ENCODE results near the gene RBM33.

The RBM33 gene

DNA sequence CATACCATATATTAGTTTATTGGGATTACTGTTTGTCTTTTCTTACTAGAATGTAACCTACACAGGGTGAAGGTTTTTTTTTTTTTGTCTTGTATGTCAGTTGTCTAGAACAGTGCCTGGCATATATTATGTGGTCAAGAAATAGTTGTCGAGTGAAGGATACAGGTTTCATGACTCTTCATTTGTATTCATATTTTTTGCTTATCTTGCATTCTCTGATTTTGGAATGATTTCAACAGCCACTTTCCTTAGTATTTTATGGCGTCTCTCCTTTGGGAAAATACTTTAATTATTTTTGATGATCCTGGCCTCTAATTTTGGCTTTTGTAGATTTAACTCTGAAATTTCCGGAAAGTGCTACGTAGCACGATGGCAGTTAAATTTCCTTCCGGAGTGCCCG is 12.4 kb downstream of the RBM33 start:
- no peak overlapping the region for H3K27ac ChIP-seq
- no peak for DNase-seq (ENCODE audit: low read depth, low spot score)

DNA sequence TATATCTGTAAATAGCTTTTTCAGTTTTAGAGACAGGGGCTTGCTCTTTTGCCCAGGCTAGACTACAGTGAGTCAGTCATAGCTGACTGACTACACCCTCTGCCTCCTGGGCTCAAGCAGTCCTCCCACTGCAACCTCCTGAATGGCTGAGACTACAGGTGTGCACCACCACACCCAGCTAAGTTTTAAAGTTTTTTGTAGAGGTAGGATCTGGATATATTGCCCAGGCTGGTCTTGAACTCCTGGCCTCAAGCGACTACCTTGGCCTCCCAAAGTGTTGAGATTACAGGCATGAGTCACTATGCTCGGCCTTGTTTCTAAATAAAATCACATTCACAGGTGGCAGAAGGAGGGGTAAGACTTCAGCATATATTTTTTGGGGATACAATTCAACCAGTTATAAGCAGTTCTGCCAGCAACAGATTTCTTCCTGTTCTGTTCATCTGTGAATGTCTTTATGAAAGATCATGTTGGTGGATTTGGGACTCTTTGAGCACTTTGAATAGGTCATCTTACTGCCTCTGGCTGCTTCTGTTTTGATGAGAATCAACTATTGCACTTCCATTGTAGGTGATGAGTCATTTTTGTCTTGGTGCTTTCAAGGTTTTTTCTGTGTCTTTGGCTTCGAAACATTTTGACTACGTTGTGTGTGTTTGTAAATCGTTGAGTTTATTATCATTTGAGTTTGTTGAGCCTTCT is 15.7 kb downstream of the RBM33 start:
- DNase-seq (ENCODE audit: low read depth, low spot score): no peak

DNA sequence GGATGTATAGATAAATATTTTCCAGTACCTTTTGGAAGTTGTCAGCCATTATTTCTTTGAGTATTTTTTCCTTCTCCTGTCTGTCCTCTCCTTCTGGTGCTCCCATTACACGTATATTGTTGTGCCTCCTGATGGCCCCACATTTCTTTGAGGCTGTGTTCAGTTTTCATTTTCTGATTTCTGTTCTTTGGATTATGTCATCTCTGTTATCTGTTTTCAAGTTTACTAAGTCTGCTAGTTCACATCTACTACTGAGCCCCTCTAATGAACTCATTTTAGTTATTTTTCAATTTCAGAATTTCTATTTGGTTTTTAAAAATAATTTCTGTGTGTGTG is 16.3 kb downstream of the RBM33 start:
- H3K27ac ChIP-seq: no peak overlapping the region

More for the DNA sequence above, 15.7 kb downstream of the RBM33 start:
- peak overlapping the region; percentile 16 for H3K27ac ChIP-seq

DNA sequence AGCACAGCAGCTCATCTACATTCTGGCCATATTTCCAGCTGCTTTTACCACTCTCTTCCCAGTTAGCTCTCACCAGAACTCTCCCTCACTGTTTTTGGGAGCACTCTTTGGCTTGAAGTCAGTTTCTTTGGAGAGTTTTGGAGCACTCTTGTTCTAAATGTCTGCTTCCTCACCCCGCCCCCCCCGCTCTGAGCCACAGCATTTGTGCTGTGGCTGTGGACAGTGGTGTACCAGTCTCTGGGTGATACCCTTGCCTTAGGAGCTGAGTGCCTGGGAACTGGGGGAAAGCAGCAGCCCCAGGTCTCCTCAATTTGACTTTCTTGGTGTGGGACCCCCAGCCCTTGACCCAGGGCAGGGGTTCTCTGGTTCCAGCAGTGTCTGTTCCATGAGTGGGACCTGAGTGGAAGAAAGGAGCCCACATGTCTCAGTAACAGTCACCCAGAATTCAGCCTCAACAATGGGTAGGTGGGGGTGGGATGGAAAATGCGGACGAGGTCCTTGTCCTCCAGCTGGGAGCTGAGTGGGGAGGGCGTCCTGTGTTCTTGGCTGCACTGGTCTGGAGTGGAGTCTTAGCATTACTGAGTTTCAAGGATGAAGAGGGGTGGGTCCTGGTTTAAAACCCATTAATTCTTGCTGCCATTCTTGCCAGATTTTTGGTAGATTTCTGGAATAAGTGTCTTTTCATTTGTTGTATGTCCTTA is 18.0 kb downstream of the RBM33 start:
- no peak overlapping the region for H3K27ac ChIP-seq
- no peak for DNase-seq (ENCODE audit: low read depth, low spot score)

More for the DNA sequence above, 16.3 kb downstream of the RBM33 start:
- no peak for DNase-seq (ENCODE audit: low read depth, low spot score)

DNA sequence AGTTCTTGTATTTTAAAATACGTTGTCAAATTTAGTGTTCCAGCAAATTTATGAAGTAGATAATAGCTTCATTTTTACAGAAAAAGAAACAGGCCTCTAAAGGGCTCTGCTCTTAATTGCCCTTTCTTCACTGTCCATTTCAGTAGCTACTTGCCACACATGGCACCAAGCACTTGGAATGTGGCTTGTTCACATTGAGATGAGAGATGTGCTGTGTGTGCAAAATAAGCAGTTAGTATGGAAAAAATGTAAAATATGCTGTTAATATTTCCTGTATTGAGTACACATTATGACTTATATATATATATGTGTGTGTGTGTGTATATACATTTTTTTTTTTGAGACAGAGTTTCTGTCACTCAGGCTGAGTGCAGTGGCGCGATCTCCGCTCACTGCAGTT is 19.5 kb downstream of the RBM33 start:
- no peak for DNase-seq (ENCODE audit: low read depth, low spot score)
- H3K27ac ChIP-seq: no peak overlapping the region

DNA sequence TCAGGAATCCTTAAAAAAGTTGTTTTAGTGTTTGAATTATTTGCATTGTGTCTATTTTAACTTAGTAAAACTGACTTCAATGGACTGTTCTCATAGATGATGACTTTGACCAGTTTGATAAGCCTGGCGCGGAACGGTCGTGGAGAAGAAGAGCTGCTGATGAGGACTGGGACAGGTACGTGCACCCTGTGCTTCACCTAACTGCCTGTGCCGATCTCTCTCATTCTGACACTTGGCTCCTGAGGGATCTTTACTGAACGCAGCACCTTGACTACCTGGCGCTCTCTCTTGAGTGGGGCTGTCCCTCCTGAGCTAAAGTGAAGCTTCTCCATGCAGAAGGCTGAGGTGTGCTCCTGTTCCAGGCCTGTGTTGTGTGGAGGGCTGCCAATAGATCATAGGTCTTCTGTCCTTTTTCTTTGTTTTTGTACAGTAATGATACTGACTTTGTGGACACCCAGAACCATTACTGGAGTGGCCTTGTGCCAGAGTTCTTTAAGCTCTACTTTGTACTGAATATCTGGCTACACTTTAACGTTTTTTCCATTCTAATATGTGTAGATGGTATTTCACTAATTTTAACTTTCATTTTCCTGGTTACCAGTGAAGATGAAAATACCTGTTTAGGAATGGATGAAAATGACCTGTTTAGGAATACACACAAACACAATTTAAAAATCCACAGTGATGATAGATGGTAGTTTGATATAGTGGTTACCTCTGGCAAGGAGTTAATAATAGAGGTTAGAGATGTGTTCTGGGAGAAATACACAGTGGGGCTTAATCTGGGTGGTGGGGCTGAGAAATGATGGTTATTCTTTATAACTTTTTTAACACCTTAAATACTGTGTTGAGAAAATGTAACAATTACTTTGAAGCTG is 20.9 kb downstream of the RBM33 start:
- H3K27ac ChIP-seq: peak overlapping the region; percentile 69
- DNase-seq (ENCODE audit: low read depth, low spot score): no peak

DNA sequence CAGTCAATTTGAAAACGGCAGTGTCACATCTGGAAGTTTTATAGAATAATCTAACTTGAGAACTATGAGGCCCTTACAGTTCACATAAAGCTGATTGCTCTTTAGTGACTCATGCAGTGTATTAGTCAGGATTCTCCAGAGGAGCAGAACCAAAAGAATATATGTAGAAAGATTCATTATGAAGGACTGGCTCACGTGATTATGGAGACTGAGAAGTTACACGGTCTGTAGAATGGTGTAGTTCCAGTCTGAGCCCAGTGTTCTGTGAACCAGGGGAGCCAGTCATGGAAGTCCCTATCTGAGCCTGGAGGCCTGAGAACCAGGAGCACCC is 21.5 kb downstream of the RBM33 start:
- peak overlapping the region; percentile 69 for H3K27ac ChIP-seq

DNA sequence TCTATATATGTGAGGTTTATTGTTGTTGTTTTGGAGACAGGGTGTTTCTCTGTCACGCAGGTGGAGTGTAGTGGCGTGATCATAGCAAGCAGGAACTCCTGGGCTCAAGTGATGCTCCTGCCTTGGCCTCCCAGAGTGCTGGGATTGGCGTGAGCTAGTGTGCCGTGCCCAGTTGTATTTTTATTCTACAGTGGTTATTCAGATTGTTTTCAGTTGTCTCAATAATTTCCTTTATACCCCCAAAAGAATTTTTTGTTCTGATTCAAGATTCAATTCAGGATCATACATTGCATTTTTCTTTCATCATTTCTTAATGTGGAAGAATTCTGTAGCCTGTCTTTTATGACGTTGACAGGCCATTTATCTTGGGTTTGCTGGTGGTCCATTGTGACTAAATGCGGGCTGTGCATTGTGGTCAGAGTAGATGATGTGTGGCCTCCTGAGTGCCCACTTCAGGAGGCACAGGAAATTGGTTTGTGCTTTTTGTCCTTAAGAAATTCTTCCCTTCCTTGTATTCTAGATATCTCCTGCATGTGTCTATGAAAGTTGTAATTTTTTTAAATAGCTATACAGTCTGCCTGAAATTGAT is 22.9 kb downstream of the RBM33 start:
- DNase-seq (ENCODE audit: low read depth, low spot score): no peak
- no peak overlapping the region for H3K27ac ChIP-seq

More for the DNA sequence above, 21.5 kb downstream of the RBM33 start:
- DNase-seq (ENCODE audit: low read depth, low spot score): peak; percentile 39

DNA sequence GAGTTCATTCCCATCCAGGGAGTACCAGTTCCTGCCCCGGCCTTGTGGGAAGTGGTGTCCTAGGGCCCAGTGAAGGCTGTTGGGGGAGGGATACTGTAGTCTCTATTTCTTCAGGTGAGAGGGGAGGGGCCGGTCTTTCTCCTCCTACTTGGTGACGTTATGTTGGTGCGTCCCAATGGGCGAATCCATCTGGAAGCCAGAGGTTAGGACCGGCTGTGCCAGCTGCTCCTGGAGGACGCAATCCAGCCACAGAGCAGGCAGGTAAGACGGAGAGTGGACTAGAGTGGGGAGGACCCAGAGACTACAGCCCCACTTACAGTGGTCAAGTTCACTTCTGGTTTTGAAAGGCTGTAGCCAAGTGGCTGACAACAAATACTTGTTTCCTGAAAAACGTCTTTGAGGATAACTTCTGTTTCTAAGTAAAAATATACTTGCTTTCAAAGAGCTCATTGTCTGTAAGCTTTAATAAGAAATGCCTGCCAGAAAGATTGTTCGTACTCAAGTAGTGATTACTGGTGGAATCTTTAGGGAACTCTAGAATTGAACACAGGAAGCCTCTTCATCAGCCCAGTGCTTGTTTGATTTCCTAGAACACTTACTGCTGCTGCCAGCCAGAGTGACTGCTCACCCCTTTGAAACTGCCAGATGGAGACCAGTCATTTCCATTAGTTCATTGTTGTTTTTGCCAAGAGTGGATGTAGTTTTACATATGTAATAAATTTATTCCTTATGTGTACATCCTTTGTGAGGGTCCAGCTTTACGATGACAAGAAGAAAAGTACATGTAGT is 25.4 kb downstream of the RBM33 start:
- no peak for DNase-seq (ENCODE audit: low read depth, low spot score)

DNA sequence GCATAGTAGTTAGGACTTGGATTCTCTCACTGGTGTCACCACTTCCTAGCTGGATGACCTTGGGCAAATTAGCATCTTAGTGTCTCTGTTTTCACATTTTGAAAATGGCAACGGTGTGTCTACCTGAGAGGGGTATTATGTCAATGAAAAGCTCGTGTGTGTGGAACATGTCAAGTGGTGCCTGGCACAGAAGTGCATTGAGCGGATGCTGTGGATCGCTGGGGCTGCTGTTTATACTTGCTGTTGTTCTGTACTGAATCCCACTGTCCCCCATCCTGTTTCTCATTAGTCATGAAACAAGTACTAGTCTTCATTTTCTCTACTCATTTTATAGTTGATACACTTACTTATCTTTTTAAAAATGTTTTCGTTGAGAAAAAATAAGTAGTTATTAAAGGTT is 26.1 kb downstream of the RBM33 start:
- peak overlapping the region; percentile 38 for H3K27ac ChIP-seq
- no peak for DNase-seq (ENCODE audit: low read depth, low spot score)

More for the DNA sequence above, 25.4 kb downstream of the RBM33 start:
- H3K27ac ChIP-seq: peak overlapping the region; percentile 38

DNA sequence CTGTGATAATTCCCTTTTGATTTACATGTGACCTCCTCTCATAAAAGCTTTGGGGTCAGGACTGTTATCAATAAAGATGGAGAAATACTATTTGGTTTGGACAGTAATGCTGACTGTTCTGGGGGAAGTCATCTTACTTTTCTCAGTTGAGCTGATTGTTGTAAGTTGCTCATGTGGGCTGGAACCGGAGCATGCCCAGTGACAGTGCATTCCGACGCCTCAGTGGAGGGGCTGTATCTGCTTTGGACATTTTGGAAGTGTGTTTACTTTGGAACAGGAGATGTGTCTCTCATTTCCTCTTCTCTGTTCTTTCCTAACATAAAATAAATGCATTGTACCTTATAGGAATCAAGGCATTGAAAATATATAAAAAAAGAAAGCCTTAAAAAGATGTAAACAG is 30.1 kb downstream of the RBM33 start:
- no peak overlapping the region for H3K27ac ChIP-seq
- DNase-seq (ENCODE audit: low read depth, low spot score): no peak

DNA sequence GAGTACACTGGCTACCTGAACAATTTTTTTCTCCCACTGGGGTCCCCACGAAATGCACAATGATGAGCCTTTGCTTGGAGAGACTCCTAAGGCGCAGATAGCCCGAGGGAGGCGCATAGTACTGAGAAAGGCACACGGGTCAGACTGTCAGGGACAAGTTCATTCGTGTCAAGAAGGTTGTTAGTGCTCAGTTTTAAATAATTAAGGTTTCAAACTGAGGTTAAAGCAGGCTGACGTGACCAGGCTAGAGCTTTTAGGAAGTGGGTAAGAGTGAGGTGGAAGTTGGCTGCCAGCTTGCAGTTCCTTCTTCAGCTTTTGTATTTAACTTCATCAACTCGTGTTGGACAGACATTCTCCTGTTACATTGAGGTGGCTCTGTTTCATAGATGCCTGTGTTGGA is 31.6 kb downstream of the RBM33 start:
- peak overlapping the region; percentile 20 for H3K27ac ChIP-seq

DNA sequence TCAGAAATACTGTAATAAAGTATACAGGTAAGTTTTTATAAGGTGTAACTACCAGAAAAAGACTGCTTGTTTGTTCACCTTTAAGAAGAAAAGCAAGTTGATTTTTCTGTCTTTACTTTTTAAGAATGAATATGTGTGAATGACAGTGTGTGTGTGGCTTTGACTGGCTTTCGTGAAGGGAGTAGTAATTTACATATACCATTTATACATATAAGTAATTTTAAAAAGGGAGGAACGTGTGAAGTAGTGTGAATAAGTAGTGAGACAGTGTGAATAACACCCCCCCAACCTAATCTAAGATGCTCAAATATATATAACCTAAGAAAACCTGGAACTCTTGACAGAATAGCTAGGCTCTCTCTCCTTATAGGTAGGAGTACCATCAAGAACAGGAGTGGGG is 33.2 kb downstream of the RBM33 start:
- H3K27ac ChIP-seq: no peak overlapping the region
- no peak for DNase-seq (ENCODE audit: low read depth, low spot score)

More for the DNA sequence above, 31.6 kb downstream of the RBM33 start:
- no peak for DNase-seq (ENCODE audit: low read depth, low spot score)

DNA sequence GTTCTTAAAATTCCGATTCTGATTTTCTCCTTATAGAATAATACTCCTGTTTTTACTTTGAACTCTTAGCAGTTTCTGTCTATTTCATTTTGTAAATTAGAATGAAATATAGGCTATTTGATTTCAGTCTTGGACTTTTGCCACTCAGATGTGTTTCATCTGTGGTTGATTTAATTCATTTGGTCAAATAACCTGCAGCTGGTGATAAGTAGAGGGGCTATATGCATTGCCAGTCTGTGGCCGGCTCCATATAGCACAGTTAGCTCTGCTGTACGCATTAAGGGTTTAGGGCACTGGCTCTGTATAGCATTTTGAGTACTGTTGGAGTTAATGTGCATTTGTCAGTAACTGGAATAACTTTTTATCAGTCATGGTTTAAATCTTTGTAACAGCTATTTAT is 35.7 kb downstream of the RBM33 start:
- no peak for DNase-seq (ENCODE audit: low read depth, low spot score)

DNA sequence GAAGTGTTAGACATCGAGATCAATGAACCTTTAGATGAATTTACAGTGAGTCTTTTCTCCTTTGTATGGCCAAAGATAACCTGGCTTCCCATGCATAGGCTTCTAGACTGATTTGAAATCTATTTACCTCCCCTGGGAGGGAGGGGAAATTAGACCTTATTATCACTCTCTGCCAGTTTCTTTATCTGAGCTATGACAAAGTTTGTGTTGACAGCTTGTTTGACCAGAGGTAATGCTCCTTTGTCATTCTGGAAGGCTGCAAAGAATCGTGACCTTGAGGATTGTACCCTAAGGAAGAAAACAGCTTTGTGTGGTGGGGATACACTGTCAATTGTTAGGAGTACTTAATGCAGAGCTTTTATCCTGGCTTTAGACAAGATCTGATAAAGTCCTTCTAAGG is 36.4 kb downstream of the RBM33 start:
- DNase-seq (ENCODE audit: low read depth, low spot score): no peak
- no peak overlapping the region for H3K27ac ChIP-seq

More for the DNA sequence above, 35.7 kb downstream of the RBM33 start:
- no peak overlapping the region for H3K27ac ChIP-seq

DNA sequence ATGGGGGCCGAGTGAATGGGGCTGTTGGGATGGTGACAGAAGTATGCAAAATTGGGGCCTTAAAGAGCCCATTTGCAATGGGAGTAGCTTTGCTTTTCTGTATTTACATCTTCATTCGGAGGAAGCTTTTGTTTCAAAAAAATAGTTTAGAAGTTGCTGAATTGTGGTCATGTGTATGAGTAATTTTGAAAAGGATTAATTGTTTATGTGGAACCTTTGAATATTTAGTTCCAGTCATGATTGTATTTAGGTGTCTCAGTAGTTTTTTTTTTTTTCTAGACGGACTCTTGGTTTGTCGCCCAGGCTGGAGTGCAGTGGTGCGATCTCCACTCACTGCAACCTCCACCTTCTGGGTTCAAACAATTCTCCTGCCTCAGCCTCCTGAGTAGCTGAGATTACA is 37.2 kb downstream of the RBM33 start:
- DNase-seq (ENCODE audit: low read depth, low spot score): no peak
- no peak overlapping the region for H3K27ac ChIP-seq

DNA sequence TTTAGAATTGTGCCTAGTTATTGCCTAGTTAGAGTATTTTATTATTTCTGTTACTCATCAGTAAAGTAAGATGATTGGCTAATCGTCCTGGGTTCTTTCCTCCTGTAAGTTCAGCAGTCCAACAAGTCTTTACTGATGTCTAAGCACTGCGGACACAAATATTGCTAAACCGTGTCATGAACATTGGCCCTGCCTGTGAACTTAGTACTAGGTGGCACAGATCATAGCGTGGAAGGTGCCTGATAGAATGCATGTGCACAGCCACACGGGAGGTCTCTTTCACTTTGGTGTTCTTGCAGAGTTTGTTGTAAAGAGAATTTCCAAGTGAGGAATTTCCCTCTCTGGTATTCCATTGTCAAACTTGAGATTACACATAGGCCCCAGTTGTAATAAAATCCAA is 38.0 kb downstream of the RBM33 start:
- no peak for DNase-seq (ENCODE audit: low read depth, low spot score)

DNA sequence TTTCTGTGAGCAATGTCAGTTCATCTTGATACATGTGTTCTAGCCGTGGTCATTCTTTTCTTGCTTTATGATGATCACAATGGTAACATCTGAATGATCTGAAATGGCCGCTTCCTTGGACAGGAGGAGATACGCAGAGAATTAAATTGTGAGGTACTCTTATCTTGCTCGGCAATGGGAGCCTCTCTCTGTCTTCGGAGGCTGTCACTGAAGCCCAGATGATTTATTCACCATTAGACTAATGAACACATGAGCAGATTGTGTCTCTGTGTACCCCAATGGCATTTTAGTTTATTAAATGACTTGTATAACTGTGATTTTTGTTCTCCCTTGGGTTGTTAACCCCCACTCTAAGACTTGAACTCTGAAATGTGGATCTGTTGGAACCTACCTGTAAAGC is 38.6 kb downstream of the RBM33 start:
- DNase-seq (ENCODE audit: low read depth, low spot score): no peak
- no peak overlapping the region for H3K27ac ChIP-seq

More for the DNA sequence above, 38.0 kb downstream of the RBM33 start:
- no peak overlapping the region for H3K27ac ChIP-seq

DNA sequence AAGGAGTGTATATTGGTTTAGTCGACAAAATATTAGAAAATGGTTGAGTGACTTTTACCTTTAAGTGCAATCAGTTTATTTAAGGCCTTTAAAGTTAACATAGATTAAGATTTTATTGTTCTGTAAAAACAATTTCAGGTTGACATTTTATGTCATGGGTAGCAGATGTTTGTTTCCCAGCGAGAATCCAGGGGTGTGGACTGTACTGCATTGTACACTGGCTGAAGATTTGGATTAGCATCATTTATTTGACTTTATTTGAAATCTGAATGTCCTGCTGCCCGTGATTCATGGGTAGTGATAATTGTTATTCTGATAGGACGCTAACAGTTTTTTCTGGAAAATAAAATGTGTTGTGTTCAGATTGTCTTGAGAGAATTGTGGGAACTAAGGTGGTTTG is 39.3 kb downstream of the RBM33 start:
- no peak overlapping the region for H3K27ac ChIP-seq

DNA sequence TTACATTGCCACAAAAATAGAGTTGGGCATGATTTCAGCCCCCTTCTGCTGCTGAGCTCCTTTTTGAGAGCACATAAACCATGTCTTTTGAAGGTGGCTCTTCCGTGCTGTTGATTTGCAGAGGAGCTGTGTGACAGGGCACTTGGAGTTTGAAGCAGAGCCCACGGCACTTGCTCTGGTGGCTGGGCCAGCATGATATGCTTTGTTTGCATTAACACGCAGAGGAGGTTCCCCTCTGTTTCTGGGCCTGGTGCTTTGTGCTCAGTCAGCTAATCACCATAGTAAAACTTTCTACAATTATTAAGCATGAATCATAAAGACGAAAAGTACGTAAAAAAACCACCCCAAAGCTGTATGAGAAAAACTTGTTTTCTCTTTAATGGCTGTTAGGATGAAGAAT is 40.1 kb downstream of the RBM33 start:
- no peak for DNase-seq (ENCODE audit: low read depth, low spot score)
- H3K27ac ChIP-seq: no peak overlapping the region

More for the DNA sequence above, 39.3 kb downstream of the RBM33 start:
- DNase-seq (ENCODE audit: low read depth, low spot score): no peak

Measured in epithelial cell of prostate (primary cell).